Nephron (organoid): ENCODE measurements around the gene CLC.
"Not testable (repeated sequence)": the region's sequence is repeated elsewhere in the genome, so short reads cannot be mapped to it uniquely, and the experiment has no call there.

Experiments used
- H3K27ac Mint-ChIP-seq, 3 experiments: 2 replicates each; pipeline ENCODE4 v1.8.0; 2020; ENCODE audit warnings: mixed read lengths in 3 of 3, mild to moderate bottlenecking in 2 of 3, moderate library complexity in 1 of 3
- H3K27me3 Mint-ChIP-seq: 2 replicates; pipeline ENCODE4 v1.8.0; 2021; ENCODE audit warnings: low read depth, mild to moderate bottlenecking, moderate library complexity, mixed read lengths
- H3K36me3 Mint-ChIP-seq: 2 replicates; pipeline ENCODE4 v1.8.0; 2020; ENCODE audit warnings: low read depth, mixed read lengths
- H3K4me1 Mint-ChIP-seq: 2 replicates; pipeline ENCODE4 v1.8.0; 2020; ENCODE audit warnings: mixed read lengths
- H3K4me3 Mint-ChIP-seq, 3 experiments: 2 replicates each; pipeline ENCODE4 v1.8.0; 2020; ENCODE audit warnings: mild to moderate bottlenecking in 3 of 3, mixed read lengths in 3 of 3, moderate library complexity in 2 of 3
- H3K9me3 Mint-ChIP-seq: 2 replicates; pipeline ENCODE4 v1.8.0; 2020; ENCODE audit warnings: mixed read lengths
- TF ChIP-seq, protein P1 (sequence below), 3 experiments: fragments of 200-600 bp; sonication (generic); IDR thresholded peaks; one replicate each; pipeline ENCODE4 v1.5.0; 2021; ENCODE audit warnings: antibody characterized with exemption in 3 of 3; ENCODE audit not compliant: unreplicated experiment in 3 of 3

CLC gene

DNA sequence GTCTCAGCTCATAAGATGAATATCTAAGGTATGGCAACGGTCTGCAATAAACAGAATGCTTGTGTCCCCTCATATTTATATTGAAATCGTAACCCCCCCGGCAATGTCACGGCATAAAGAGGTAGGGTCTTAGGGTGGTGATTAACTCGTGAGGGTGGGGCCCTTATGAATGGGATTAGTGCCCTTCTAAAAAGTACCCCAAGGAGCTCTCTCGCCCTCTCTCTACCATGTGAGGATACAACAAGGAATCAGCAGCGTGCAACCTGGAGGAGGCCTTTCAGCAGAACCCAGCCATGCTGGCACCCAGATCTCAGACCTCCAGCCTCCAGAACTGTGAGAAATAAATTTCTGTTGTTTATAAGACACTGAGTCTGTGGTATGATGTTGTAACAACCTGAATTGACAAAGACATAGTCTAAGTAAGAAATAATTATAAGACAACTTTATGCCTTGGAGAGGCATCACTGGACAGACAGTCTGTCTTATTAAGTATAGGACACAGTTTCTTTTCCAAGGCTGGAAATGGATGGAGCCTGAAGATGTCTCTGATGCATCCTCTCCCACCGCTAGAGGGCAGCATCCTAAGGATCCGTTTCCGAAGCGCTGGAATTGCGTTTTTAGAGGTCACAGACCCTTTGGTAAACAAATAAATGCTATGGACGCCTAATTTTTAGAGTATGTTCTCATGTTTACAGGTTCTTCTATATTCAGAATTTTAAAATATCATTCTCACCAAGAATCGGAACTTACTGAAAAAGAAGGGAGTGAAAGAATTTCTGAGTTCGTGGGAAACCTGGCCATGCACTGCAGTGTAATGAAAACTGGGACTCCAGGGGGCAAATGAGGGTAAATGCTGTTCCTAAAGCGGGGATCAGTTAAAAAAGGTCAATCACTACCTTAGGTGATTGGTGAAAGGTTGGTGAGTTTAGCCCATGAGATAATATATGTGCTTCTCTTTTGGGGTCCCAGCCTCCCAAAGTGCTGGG, 27.6 kb upstream of the CLC start:
- no peak overlapping the region for H3K4me3 Mint-ChIP-seq
- peaks cover 3% of the 10 kb centered on the region for H3K27me3 Mint-ChIP-seq
- TF ChIP-seq, protein P1, sequence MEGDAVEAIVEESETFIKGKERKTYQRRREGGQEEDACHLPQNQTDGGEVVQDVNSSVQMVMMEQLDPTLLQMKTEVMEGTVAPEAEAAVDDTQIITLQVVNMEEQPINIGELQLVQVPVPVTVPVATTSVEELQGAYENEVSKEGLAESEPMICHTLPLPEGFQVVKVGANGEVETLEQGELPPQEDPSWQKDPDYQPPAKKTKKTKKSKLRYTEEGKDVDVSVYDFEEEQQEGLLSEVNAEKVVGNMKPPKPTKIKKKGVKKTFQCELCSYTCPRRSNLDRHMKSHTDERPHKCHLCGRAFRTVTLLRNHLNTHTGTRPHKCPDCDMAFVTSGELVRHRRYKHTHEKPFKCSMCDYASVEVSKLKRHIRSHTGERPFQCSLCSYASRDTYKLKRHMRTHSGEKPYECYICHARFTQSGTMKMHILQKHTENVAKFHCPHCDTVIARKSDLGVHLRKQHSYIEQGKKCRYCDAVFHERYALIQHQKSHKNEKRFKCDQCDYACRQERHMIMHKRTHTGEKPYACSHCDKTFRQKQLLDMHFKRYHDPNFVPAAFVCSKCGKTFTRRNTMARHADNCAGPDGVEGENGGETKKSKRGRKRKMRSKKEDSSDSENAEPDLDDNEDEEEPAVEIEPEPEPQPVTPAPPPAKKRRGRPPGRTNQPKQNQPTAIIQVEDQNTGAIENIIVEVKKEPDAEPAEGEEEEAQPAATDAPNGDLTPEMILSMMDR (IDR thresholded peaks at IDR 0.05; ENCODE audit: unreplicated experiment in 3 of 3): peak; percentile 64 to 74 (median 73)
- no peaks in the 10 kb centered on the region for H3K4me1 Mint-ChIP-seq
- H3K27ac Mint-ChIP-seq: no peak overlapping the region
- H3K9me3 Mint-ChIP-seq: no peaks in the 10 kb centered on the region
- H3K36me3 Mint-ChIP-seq: no peaks in the 10 kb centered on the region

DNA sequence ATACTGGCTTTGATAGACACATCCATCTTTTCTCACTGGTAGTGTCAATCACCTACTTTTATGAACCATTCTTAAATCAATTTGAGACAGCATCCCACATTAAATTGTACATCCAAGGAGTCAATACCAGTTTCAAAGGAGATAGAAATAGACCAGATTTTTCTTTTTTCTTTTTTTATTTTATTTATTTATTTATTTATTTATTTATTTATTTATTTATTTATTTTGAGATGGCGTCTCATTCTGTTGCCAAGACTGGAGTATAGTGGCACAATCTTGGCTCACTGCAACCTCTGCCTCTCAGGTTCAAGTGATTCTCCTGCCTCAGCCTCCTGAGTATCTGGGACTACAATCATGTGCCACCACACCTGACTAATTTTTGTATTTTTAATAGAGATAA, 24.0 kb upstream of the CLC start:
- not testable (repeated sequence) for H3K4me1 Mint-ChIP-seq, H3K4me3 Mint-ChIP-seq, H3K9me3 Mint-ChIP-seq, H3K27ac Mint-ChIP-seq, H3K36me3 Mint-ChIP-seq
- H3K27me3 Mint-ChIP-seq: peaks cover 13% of the 10 kb centered on the region

DNA sequence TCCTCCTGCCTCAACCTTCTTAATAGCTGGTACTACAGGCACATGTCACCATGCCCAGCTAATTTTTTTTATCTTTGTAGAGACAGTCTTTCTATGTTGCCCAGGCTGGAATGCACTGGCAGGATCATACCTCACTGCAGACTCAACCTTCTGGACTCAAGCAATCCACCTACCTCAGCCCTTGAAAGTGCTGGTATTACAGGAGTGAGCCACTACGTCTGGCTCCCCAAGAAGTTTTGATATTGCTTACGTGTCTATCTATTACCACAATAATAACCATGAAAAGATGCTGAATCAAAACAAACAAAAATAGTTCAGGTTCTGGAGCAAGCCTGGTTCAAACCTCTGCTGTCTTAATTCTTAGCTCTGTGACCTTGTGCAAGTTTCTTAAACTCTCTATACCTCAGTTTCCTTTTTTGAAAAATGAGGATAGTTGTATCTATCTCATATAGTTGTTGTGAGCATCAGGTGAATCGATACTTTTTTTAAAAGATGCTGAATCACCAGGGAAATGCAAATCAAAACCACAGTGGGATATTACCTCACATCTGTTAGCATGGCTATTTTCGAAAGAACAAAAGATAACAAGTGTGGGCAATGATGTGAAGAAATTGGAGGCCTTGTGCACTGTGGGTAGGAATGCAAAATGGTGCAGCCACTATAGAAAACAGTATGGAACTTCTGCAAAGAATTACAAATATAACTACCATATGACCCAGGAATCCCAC, 21.8 kb upstream of the CLC start:
- TF ChIP-seq, protein P1 (IDR thresholded peaks at IDR 0.05; ENCODE audit: unreplicated experiment in 3 of 3): no peak
- no peak overlapping the region for H3K4me3 Mint-ChIP-seq
- H3K27ac Mint-ChIP-seq: no peak overlapping the region
- peaks cover 20% of the 10 kb centered on the region for H3K27me3 Mint-ChIP-seq
- no peaks in the 10 kb centered on the region for H3K36me3 Mint-ChIP-seq
- no peaks in the 10 kb centered on the region for H3K4me1 Mint-ChIP-seq
- no peaks in the 10 kb centered on the region for H3K9me3 Mint-ChIP-seq

DNA sequence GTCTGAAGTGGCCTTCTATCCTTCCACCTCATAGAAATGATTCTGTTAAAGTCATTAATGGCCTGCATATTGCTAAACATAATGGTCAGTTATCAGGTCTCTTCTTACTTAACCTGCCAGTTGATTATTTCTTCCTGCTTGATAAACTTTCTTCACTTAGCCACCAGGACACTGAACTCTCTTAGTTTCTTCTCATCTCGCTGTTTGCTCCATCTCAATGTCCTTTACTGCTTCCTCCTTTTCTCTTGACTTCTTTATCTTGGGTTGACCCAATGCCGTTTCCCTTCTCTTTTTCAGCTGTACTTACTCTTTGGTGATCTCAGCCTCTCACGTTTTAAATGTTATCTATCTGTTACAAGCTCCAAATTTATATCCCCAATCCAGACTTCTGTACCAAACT, 17.1 kb upstream of the CLC start:
- Mint-ChIP-seq H3K36me3 (no peaks in the 10 kb centered on the region), H3K4me3 (no peak overlapping the region), H3K9me3 (no peaks in the 10 kb centered on the region), H3K27me3 (peaks cover 24% of the 10 kb centered on the region), H3K27ac (no peak overlapping the region), H3K4me1 (no peaks in the 10 kb centered on the region)
- TF ChIP-seq, protein P1 (IDR thresholded peaks at IDR 0.05; ENCODE audit: unreplicated experiment in 3 of 3): no peak

DNA sequence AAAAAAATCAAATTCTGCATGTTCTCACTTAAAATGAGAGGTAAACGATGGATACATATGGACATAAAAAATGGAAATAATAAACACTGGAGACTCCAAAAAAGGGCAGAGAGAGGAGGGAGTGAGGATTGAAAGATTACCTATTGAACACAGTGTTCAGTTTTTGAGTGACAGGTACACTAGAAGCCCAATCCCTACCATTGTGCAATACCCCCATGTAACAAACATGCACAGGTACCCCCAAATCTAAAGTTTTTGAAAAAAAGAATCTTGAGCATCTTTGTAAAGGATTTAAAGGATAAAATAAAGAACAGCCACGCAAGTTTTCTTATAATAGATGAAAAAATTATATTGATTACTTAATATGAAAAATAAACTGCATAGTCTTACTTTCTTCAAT, 16.7 kb upstream of the CLC start:
- H3K27me3 Mint-ChIP-seq: peaks cover 24% of the 10 kb centered on the region
- H3K4me1 Mint-ChIP-seq: no peaks in the 10 kb centered on the region
- no peaks in the 10 kb centered on the region for H3K9me3 Mint-ChIP-seq
- TF ChIP-seq, protein P1 (IDR thresholded peaks at IDR 0.05; ENCODE audit: unreplicated experiment in 3 of 3): no peak
- no peak overlapping the region for H3K4me3 Mint-ChIP-seq
- no peak overlapping the region for H3K27ac Mint-ChIP-seq
- H3K36me3 Mint-ChIP-seq: no peaks in the 10 kb centered on the region

DNA sequence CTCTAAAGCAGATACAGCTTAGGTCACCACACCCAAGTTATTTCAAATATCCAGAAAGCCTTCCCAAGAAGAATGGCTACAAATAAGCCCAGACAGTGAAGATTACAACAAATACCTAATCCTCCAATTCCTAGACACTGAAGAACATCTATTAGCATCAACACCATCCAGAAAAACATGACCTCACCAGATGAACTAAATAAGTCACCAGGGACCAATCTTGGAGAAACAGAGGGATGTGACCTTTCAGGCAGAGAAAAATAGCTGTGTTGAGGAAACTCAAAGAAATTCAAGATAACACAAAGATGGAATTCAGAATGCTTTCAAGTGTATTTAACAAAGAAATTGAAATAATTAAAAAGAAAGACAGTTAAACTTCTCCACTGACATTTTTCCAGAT, 15.0 kb upstream of the CLC start:
- Mint-ChIP-seq H3K27ac (no peak overlapping the region), H3K4me3 (no peak overlapping the region), H3K4me1 (no peaks in the 10 kb centered on the region), H3K9me3 (no peaks in the 10 kb centered on the region), H3K36me3 (no peaks in the 10 kb centered on the region), H3K27me3 (peaks cover 16% of the 10 kb centered on the region)
- TF ChIP-seq, protein P1 (IDR thresholded peaks at IDR 0.05; ENCODE audit: unreplicated experiment in 3 of 3): no peak
